GM12878 (cell line): ENCODE data around the gene YPEL4. TPM values are rescaled to one million over a fixed set of nuclear protein-coding genes. Genes with fewer than 3 reads are reported as not detected.

Source experiments
- CBFB ChIP-seq: IDR thresholded peaks from 2 replicates; pipeline ENCODE4 v1.6.1; 2016; ENCODE audit warnings: antibody characterized with exemption, low read depth
- E4F1 ChIP-seq: fragments of 450-650 bp; IDR thresholded peaks from 2 replicates; pipeline ENCODE4 v1.6.1; 2018; ENCODE audit warnings: borderline replicate concordance, mild to moderate bottlenecking; ENCODE audit not compliant: partially characterized antibody
- ESRRA ChIP-seq: IDR thresholded peaks from 2 replicates; pipeline ENCODE4 v1.6.1; 2012; ENCODE audit warnings: mild to moderate bottlenecking, low read length, improper control_type of control experiment
- HSF1 ChIP-seq: fragments of 150-350 bp; IDR thresholded peaks from 2 replicates; pipeline ENCODE4 v1.6.1; 2014; ENCODE audit warnings: mild to moderate bottlenecking, low read depth, low read length
- KDM1A ChIP-seq: fragments of 200-600 bp; sonication (generic); IDR thresholded peaks from 2 replicates; pipeline ENCODE4 v1.6.1; 2016; ENCODE audit warnings: borderline replicate concordance
- MTA2 ChIP-seq: fragments of 450-650 bp; IDR thresholded peaks from 2 replicates; pipeline ENCODE4 v1.6.1; 2016; ENCODE audit warnings: low read depth, mild to moderate bottlenecking, moderate library complexity
- NFYA ChIP-seq: IDR thresholded peaks from 2 replicates; pipeline ENCODE4 v1.6.1; 2011; ENCODE audit warnings: low read depth, mild to moderate bottlenecking, low read length, improper control_type of control experiment, borderline replicate concordance
- RAD51 ChIP-seq: fragments of 450-650 bp; IDR thresholded peaks from 2 replicates; pipeline ENCODE4 v1.6.1; 2016; ENCODE audit warnings: moderate library complexity, mild to moderate bottlenecking, inconsistent platforms
- RBBP5 ChIP-seq: fragments of 200-600 bp; sonication (generic); conservative IDR thresholded peaks from 2 replicates; pipeline ENCODE4 v1.6.1; 2016
- SUPT20H ChIP-seq: IDR thresholded peaks from 2 replicates; pipeline ENCODE4 v1.6.1; 2011; ENCODE audit warnings: low read depth, mild to moderate bottlenecking, low read length, moderate library complexity, borderline replicate concordance; ENCODE audit not compliant: control insufficient read depth
- USF1 ChIP-seq: IDR thresholded peaks from 2 replicates; pipeline ENCODE4 v1.6.1; 2011; ENCODE audit warnings: borderline replicate concordance, low read depth, mild to moderate bottlenecking, moderate library complexity, mixed read lengths, low read length; ENCODE audit not compliant: insufficient read depth; ENCODE audit errors: extremely low read length
- ZNF217 ChIP-seq: fragments of 450-650 bp; IDR thresholded peaks from 2 replicates; pipeline ENCODE4 v1.6.1; 2017; ENCODE audit warnings: antibody characterized with exemption, mild to moderate bottlenecking
- ZNF687 ChIP-seq: fragments of 450-650 bp; IDR thresholded peaks from 2 replicates; pipeline ENCODE4 v1.6.1; 2017; ENCODE audit warnings: mild to moderate bottlenecking, moderate library complexity
- ZZZ3 ChIP-seq: IDR thresholded peaks from 2 replicates; pipeline ENCODE4 v1.6.1; 2011; ENCODE audit warnings: low read depth; ENCODE audit not compliant: control insufficient read depth, insufficient read length
- polyA plus RNA-seq, 11 experiments: library from polyadenylated mRNA; depleted of rRNA in 4 of 11; unstranded in 6 of 11; stranded (reverse) in 5 of 11; fragments of >200 nt; fragmentation: Nextera tagmentation in 4 of 11; fragmentation: Illumina TruSeq in 1 of 11; extraction: Ambion mirVana in 4 of 11; extraction: Trizol in 1 of 11; gene quantifications; 1 replicate in 1 of 11; 2 replicates in 10 of 11; pipeline versions ENCODE4 v1.2.1 to v1.2.3, GENCODE V29; 2011 to 2016; ENCODE audit warnings: inconsistent platforms in 2 of 11, missing spikeins in 2 of 11, low read depth in 1 of 11
- total RNA-seq, 4 experiments: library from RNA; depleted of rRNA in 3 of 4; stranded (reverse); fragments of >200 nt in 3 of 4; fragmentation: Illumina TruSeq in 1 of 4; extraction: Trizol in 1 of 4; gene quantifications; 2 replicates each; pipeline versions ENCODE4 v1.2.1 to v1.2.3, GENCODE V29; 2013 to 2021

The YPEL4 gene
- total and polyA plus RNA-seq, 10 of the 15 experiments (the other 5 are each of a cell fraction or from before 2014, with no cell fraction given), result 0.07 to 0.50 (median 0.13) TPM; not detected in 5

- TF ChIP-seq ZNF687, result no peak
- no peak for TF ChIP-seq ZZZ3
- no peak for TF ChIP-seq E4F1
- no peak for TF ChIP-seq SUPT20H
- no peak for TF ChIP-seq USF1
- no peak for TF ChIP-seq RAD51
- TF ChIP-seq KDM1A, result no peak
- TF ChIP-seq NFYA, result no peak
- no peak for TF ChIP-seq HSF1
- TF ChIP-seq MTA2, result no peak
- TF ChIP-seq ZNF217, result no peak
- no peak for TF ChIP-seq RBBP5
- TF ChIP-seq ESRRA, result no peak
- no peak for TF ChIP-seq CBFB
Observed at GRCh38 chr11:57632116-57632515, 17.6 kb downstream of the YPEL4 start (continued).
